ENCODE results near the gene COL18A1.

Gene COL18A1

DNA sequence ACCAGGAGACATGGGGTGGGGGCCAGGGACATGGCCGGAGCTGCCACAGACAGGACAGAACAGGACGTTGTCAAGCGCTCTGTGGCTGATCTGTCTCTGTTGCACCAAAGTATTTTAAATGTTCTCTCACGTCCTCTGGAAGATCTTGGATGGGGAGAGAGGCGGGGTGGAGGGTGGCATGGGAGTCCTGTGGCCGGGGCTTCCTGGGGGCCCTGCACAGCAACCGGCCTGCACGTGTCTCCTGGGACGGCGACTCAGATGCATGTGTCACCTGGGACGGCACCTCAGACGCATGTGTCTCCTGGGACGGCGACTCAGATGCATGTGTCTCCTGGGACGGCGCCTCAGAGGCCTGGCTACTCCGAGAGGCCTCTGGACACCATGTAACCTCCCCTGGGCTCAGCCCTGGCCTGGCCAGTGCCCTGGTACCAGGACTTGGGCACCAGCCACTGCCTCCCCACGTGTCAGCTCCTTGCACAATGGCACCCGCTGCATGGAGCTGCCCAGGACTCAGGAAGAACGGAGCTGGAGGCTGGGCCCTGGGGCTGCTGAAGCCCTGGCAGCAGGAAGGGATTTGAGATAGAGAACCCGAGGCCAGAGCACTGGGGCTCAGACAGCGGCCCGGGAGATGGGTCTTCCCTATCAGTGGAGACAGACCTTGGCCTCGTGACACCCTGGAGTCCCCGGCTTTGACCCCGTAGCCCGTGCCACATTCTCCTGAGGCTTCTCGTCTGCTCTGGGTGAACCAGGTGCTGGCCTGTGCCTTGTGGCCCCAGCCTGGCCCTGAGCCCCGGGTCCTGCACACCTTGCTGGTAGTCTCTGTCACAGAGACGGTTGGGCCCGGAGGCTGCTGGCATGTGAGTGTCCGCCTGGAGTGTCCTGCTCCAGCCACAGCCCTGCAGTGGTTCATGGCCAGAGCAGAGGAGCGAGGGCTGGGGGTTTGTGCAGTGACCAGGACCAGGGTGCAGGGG, 152.0 kb downstream of the COL18A1 start:
- no peak for ATAC-seq

DNA sequence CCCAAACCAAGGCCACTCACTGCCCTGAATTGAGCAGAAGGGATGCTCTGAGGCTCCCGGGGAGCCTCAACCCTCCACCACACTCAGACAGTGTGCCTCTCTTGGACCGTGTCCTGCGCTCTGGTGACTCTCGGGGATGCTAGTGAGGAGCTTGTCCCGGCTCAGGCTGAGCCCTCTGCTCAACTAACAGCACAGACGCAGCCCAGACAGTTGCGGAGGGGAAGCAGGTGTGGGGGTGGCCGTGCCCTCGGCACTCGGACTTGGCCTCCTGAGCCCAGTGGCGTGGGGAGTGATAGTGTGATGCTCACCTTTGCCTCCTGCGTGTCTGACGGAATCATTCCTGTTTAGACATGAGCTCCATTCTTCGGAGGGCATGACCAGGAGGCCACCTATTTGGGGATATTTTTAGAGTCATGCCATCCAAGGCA, 152.7 kb downstream of the COL18A1 start:
- no peak for TF ChIP-seq ZNF70 (CRISPR knock-in tag; IDR thresholded peaks at IDR 0.05)
- TF ChIP-seq PPARA (CRISPR knock-in tag; IDR thresholded peaks at IDR 0.05; ENCODE audit: borderline replicate concordance), result no peak
- no peak for TF ChIP-seq ZC3H10 (CRISPR knock-in tag; IDR thresholded peaks at IDR 0.05)
- TF ChIP-seq, protein P1, sequence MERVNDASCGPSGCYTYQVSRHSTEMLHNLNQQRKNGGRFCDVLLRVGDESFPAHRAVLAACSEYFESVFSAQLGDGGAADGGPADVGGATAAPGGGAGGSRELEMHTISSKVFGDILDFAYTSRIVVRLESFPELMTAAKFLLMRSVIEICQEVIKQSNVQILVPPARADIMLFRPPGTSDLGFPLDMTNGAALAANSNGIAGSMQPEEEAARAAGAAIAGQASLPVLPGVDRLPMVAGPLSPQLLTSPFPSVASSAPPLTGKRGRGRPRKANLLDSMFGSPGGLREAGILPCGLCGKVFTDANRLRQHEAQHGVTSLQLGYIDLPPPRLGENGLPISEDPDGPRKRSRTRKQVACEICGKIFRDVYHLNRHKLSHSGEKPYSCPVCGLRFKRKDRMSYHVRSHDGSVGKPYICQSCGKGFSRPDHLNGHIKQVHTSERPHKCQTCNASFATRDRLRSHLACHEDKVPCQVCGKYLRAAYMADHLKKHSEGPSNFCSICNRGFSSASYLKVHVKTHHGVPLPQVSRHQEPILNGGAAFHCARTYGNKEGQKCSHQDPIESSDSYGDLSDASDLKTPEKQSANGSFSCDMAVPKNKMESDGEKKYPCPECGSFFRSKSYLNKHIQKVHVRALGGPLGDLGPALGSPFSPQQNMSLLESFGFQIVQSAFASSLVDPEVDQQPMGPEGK (CRISPR knock-in tag; IDR thresholded peaks at IDR 0.05; ENCODE audit: borderline replicate concordance), result no peak
- TF ChIP-seq ZFP30 (CRISPR knock-in tag; IDR thresholded peaks at IDR 0.05), result no peak
- no peak for TF ChIP-seq BACH2 (CRISPR knock-in tag; IDR thresholded peaks at IDR 0.05; ENCODE audit: borderline replicate concordance)
- TF ChIP-seq, protein P2, sequence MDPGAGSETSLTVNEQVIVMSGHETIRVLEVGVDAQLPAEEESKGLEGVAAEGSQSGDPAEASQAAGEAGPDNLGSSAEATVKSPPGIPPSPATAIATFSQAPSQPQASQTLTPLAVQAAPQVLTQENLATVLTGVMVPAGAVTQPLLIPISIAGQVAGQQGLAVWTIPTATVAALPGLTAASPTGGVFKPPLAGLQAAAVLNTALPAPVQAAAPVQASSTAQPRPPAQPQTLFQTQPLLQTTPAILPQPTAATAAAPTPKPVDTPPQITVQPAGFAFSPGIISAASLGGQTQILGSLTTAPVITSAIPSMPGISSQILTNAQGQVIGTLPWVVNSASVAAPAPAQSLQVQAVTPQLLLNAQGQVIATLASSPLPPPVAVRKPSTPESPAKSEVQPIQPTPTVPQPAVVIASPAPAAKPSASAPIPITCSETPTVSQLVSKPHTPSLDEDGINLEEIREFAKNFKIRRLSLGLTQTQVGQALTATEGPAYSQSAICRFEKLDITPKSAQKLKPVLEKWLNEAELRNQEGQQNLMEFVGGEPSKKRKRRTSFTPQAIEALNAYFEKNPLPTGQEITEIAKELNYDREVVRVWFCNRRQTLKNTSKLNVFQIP (CRISPR knock-in tag; IDR thresholded peaks at IDR 0.05; ENCODE audit: borderline replicate concordance, low read depth), result no peak
- no peak for TF ChIP-seq TCF4 (CRISPR knock-in tag; IDR thresholded peaks at IDR 0.05; ENCODE audit: borderline replicate concordance)
- TF ChIP-seq CSDC2 (CRISPR knock-in tag; IDR thresholded peaks at IDR 0.05), result no peak
- no peak for TF ChIP-seq GLIS3 (CRISPR knock-in tag; IDR thresholded peaks at IDR 0.05)
- no peak for ATAC-seq

More for the DNA sequence above, 152.0 kb downstream of the COL18A1 start:
- TF ChIP-seq RARB (CRISPR knock-in tag; IDR thresholded peaks at IDR 0.05), result no peak
- no peak for TF ChIP-seq OSR1 (CRISPR knock-in tag; IDR thresholded peaks at IDR 0.05)
- no peak for TF ChIP-seq ZC3H10 (CRISPR knock-in tag; IDR thresholded peaks at IDR 0.05)
- TF ChIP-seq, protein P1 (CRISPR knock-in tag; IDR thresholded peaks at IDR 0.05; ENCODE audit: borderline replicate concordance), result no peak
- TF ChIP-seq, protein P2 (CRISPR knock-in tag; IDR thresholded peaks at IDR 0.05; ENCODE audit: borderline replicate concordance, low read depth), result no peak
- TF ChIP-seq, protein P3, sequence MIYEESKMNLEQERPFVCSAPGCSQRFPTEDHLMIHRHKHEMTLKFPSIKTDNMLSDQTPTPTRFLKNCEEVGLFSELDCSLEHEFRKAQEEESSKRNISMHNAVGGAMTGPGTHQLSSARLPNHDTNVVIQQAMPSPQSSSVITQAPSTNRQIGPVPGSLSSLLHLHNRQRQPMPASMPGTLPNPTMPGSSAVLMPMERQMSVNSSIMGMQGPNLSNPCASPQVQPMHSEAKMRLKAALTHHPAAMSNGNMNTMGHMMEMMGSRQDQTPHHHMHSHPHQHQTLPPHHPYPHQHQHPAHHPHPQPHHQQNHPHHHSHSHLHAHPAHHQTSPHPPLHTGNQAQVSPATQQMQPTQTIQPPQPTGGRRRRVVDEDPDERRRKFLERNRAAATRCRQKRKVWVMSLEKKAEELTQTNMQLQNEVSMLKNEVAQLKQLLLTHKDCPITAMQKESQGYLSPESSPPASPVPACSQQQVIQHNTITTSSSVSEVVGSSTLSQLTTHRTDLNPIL (CRISPR knock-in tag; IDR thresholded peaks at IDR 0.05; ENCODE audit: low read depth), result no peak
- TF ChIP-seq CSDC2 (CRISPR knock-in tag; IDR thresholded peaks at IDR 0.05), result no peak
- TF ChIP-seq, protein P4, sequence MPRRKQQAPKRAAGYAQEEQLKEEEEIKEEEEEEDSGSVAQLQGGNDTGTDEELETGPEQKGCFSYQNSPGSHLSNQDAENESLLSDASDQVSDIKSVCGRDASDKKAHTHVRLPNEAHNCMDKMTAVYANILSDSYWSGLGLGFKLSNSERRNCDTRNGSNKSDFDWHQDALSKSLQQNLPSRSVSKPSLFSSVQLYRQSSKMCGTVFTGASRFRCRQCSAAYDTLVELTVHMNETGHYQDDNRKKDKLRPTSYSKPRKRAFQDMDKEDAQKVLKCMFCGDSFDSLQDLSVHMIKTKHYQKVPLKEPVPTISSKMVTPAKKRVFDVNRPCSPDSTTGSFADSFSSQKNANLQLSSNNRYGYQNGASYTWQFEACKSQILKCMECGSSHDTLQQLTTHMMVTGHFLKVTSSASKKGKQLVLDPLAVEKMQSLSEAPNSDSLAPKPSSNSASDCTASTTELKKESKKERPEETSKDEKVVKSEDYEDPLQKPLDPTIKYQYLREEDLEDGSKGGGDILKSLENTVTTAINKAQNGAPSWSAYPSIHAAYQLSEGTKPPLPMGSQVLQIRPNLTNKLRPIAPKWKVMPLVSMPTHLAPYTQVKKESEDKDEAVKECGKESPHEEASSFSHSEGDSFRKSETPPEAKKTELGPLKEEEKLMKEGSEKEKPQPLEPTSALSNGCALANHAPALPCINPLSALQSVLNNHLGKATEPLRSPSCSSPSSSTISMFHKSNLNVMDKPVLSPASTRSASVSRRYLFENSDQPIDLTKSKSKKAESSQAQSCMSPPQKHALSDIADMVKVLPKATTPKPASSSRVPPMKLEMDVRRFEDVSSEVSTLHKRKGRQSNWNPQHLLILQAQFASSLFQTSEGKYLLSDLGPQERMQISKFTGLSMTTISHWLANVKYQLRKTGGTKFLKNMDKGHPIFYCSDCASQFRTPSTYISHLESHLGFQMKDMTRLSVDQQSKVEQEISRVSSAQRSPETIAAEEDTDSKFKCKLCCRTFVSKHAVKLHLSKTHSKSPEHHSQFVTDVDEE (CRISPR knock-in tag; IDR thresholded peaks at IDR 0.05), result no peak
- TF ChIP-seq, protein P5, sequence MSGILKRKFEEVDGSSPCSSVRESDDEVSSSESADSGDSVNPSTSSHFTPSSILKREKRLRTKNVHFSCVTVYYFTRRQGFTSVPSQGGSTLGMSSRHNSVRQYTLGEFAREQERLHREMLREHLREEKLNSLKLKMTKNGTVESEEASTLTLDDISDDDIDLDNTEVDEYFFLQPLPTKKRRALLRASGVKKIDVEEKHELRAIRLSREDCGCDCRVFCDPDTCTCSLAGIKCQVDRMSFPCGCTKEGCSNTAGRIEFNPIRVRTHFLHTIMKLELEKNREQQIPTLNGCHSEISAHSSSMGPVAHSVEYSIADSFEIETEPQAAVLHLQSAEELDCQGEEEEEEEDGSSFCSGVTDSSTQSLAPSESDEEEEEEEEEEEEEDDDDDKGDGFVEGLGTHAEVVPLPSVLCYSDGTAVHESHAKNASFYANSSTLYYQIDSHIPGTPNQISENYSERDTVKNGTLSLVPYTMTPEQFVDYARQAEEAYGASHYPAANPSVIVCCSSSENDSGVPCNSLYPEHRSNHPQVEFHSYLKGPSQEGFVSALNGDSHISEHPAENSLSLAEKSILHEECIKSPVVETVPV (CRISPR knock-in tag; IDR thresholded peaks at IDR 0.05), result no peak
- TF ChIP-seq ESRRG (CRISPR knock-in tag; IDR thresholded peaks at IDR 0.05), result no peak
- no peak for TF ChIP-seq SNAI2 (CRISPR knock-in tag; IDR thresholded peaks at IDR 0.05)
- no peak for TF ChIP-seq BACH2 (CRISPR knock-in tag; IDR thresholded peaks at IDR 0.05; ENCODE audit: borderline replicate concordance)
- TF ChIP-seq GLIS3 (CRISPR knock-in tag; IDR thresholded peaks at IDR 0.05), result no peak
- no peak for TF ChIP-seq ZFP3 (CRISPR knock-in tag; IDR thresholded peaks at IDR 0.05)
- no peak for TF ChIP-seq ISL1 (CRISPR knock-in tag; IDR thresholded peaks at IDR 0.05)
- no peak for TF ChIP-seq ARNTL (CRISPR knock-in tag; IDR thresholded peaks at IDR 0.05; ENCODE audit: borderline replicate concordance, low read depth)
- no peak for TF ChIP-seq ZNF565 (CRISPR knock-in tag; conservative IDR thresholded peaks at IDR 0.05; ENCODE audit: low read depth)
- TF ChIP-seq ZFP30 (CRISPR knock-in tag; IDR thresholded peaks at IDR 0.05), result no peak
- TF ChIP-seq ZNF8 (CRISPR knock-in tag; IDR thresholded peaks at IDR 0.05), result no peak
- no peak for TF ChIP-seq TOX (CRISPR knock-in tag; IDR thresholded peaks at IDR 0.05; ENCODE audit: borderline replicate concordance)
